Measurements from ENCODE around the gene ID4. TPM values are rescaled to one million over a fixed set of nuclear protein-coding genes. Genes with fewer than 3 reads are reported as not detected.

The ID4 gene
- total RNA-seq, 1 donor from 2014 or later = 115 TPM

DNA sequence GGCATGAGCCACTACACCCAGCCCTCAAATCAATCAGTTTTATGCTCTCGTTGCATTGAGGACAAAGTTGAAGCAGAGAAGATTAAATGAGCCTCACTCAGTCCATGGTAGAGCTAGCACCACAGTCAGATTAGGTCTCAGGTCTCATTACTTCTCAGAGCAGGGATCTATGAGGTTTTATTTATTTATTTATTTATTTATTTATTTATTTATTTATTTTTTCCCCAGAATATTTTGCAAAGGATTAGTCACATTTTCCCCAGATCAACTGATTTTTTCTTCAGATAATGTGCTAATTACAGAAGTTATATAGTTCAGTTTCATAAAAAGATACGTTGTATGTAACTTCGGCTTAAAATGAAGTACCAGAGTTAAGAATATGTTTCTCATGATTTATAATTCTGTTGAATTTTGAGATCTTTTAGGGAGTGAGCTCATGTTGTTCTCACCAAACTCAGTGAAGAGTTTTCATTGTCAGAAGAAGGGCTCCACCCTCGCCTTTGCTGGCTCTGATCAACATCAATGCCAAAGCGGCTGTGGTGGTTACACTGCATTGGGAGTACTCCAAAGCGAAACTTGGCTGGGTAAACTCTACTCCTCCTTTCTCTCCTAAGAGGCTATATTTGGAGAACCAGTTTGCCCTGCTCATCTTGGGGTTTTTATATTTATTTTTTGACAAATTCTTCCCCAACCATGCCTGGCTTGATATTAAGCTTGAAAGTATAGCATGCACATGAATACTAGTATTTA lies 12.9 kb upstream of the ID4 start:
- Mint-ChIP-seq H3K27me3 (ENCODE audit: low read depth) (no peaks in the 10 kb centered on the region), H3K9me3 (peaks cover 22% of the 10 kb centered on the region), H3K4me3 (no peak overlapping the region), H3K27ac (no peak overlapping the region), H3K4me1 (peaks cover 8% of the 10 kb centered on the region), H3K36me3 (peaks cover 9% of the 10 kb centered on the region)
- DNase-seq (ENCODE audit: low spot score in 2 of 2, unreplicated experiment in 2 of 2) = no peak
- no peak for TF ChIP-seq CTCF (IDR thresholded peaks at IDR 0.05; ENCODE audit: unreplicated experiment)

GRCh38 chr6:19827247-19827646 lies 9.9 kb upstream of the ID4 start:
- peaks cover 15% of the 10 kb centered on the region for H3K4me1 Mint-ChIP-seq
- no peak overlapping the region for H3K4me3 Mint-ChIP-seq
- no peaks in the 10 kb centered on the region for H3K27me3 Mint-ChIP-seq (ENCODE audit: low read depth)
- peaks cover 22% of the 10 kb centered on the region for H3K9me3 Mint-ChIP-seq
- DNase-seq (ENCODE audit: low spot score in 2 of 2, unreplicated experiment in 2 of 2) = no peak
- peaks cover 9% of the 10 kb centered on the region for H3K36me3 Mint-ChIP-seq
- no peak overlapping the region for H3K27ac Mint-ChIP-seq
- TF ChIP-seq CTCF (IDR thresholded peaks at IDR 0.05; ENCODE audit: unreplicated experiment) = no peak

GRCh38 chr6:19827903-19828302 lies 9.3 kb upstream of the ID4 start:
- DNase-seq (ENCODE audit: low spot score in 2 of 2, unreplicated experiment in 2 of 2) = no peak
- H3K27ac Mint-ChIP-seq = no peak overlapping the region
- peaks cover 27% of the 10 kb centered on the region for H3K9me3 Mint-ChIP-seq
- H3K4me3 Mint-ChIP-seq = no peak overlapping the region
- peaks cover 9% of the 10 kb centered on the region for H3K36me3 Mint-ChIP-seq
- peaks cover 11% of the 10 kb centered on the region for H3K4me1 Mint-ChIP-seq
- TF ChIP-seq CTCF (IDR thresholded peaks at IDR 0.05; ENCODE audit: unreplicated experiment) = no peak
- no peaks in the 10 kb centered on the region for H3K27me3 Mint-ChIP-seq (ENCODE audit: low read depth)

DNA sequence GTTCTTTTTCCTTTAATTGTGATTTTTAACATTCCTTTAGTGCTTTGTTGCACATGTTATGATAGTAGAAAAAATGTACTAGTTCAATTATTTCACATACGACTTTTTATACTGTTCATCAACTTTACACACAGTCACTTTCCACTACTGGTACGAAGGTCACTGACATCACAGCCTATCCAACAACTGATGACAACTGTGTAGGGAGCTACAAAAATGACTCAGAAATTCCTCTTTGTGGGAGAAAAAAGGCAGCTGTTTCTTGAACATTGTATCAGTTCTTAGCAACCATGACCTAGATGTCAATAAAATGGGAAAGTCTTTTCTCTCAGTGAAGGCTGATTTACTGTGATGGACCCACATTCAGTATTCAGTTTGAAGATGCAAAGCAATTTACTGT lies 7.0 kb upstream of the ID4 start:
- peaks cover 9% of the 10 kb centered on the region for H3K36me3 Mint-ChIP-seq
- peaks cover 19% of the 10 kb centered on the region for H3K4me1 Mint-ChIP-seq
- no peak for TF ChIP-seq CTCF (IDR thresholded peaks at IDR 0.05; ENCODE audit: unreplicated experiment)
- DNase-seq (ENCODE audit: low spot score in 2 of 2, unreplicated experiment in 2 of 2) = no peak
- no peak overlapping the region for H3K27ac Mint-ChIP-seq
- H3K27me3 Mint-ChIP-seq (ENCODE audit: low read depth) = no peaks in the 10 kb centered on the region
- peaks cover 27% of the 10 kb centered on the region for H3K9me3 Mint-ChIP-seq
- no peak overlapping the region for H3K4me3 Mint-ChIP-seq

GRCh38 chr6:19831358-19831757 lies 5.8 kb upstream of the ID4 start:
- Mint-ChIP-seq H3K9me3 (peaks cover 19% of the 10 kb centered on the region), H3K36me3 (peaks cover 8% of the 10 kb centered on the region), H3K4me1 (peaks cover 29% of the 10 kb centered on the region), H3K4me3 (no peak overlapping the region), H3K27me3 (ENCODE audit: low read depth) (no peaks in the 10 kb centered on the region), H3K27ac (peak overlapping the region; percentile 59)
- TF ChIP-seq CTCF (IDR thresholded peaks at IDR 0.05; ENCODE audit: unreplicated experiment) = no peak
- no peak for DNase-seq (ENCODE audit: low spot score in 2 of 2, unreplicated experiment in 2 of 2)

Measured in mesothelial cell of epicardium (in vitro differentiated cells).